Hepatocyte (in vitro differentiated cells): ENCODE data around the gene MOGAT1. TPM values are rescaled to one million over a fixed set of nuclear protein-coding genes. Genes with fewer than 3 reads are reported as not detected.

Experiments
- DNase-seq: peaks from one replicate; pipeline ENCODE4 v3.0.0-alpha.2; 2016; ENCODE audit warnings: low spot score
- H2AFZ ChIP-seq: fragments of 200-600 bp; sonication (generic); 2 replicates; pipeline ENCODE4 v1.6.0; 2016; ENCODE audit warnings: antibody characterized with exemption, mild to moderate bottlenecking
- H3K27ac ChIP-seq: fragments of 200-600 bp; sonication (generic); 2 replicates; pipeline ENCODE4 v1.5.1; 2016; ENCODE audit warnings: mild to moderate bottlenecking
- H3K27me3 ChIP-seq: fragments of 200-600 bp; sonication (generic); 2 replicates; pipeline ENCODE4 v1.6.1; 2016
- H3K36me3 ChIP-seq: fragments of 200-600 bp; sonication (generic); replicated peaks from 2 replicates; pipeline ENCODE4 v1.5.1; 2016; ENCODE audit warnings: low read depth; ENCODE audit not compliant: insufficient read depth
- H3K4me1 ChIP-seq: fragments of 200-600 bp; sonication (generic); 2 replicates; pipeline ENCODE4 v1.5.1; 2016; ENCODE audit warnings: mild to moderate bottlenecking, moderate library complexity; ENCODE audit not compliant: insufficient read depth
- H3K4me2 ChIP-seq: fragments of 200-600 bp; sonication (generic); 2 replicates; pipeline ENCODE4 v1.6.0; 2016
- H3K4me3 ChIP-seq: fragments of 200-600 bp; sonication (generic); 2 replicates; pipeline ENCODE4 v1.5.1; 2016; ENCODE audit warnings: mild to moderate bottlenecking
- H3K79me2 ChIP-seq: fragments of 200-600 bp; sonication (generic); 2 replicates; pipeline ENCODE4 v1.6.0; 2017; ENCODE audit warnings: mild to moderate bottlenecking
- H3K9me2 ChIP-seq: fragments of 200-600 bp; sonication (generic); replicated peaks from 2 replicates; pipeline ENCODE4 v1.6.0; 2017; ENCODE audit warnings: mild to moderate bottlenecking; ENCODE audit not compliant: insufficient read depth
- H3K9me3 ChIP-seq: fragments of 200-600 bp; sonication (generic); 2 replicates; pipeline ENCODE4 v1.5.1; 2016; ENCODE audit warnings: low read depth, mild to moderate bottlenecking
- H4K20me1 ChIP-seq: fragments of 200-600 bp; sonication (generic); 2 replicates; pipeline ENCODE4 v1.6.0; 2016; ENCODE audit warnings: mild to moderate bottlenecking; ENCODE audit not compliant: insufficient read depth, poor library complexity, severe bottlenecking
- EZH2 ChIP-seq: fragments of 200-600 bp; sonication (generic); IDR thresholded peaks from 2 replicates; pipeline ENCODE4 v1.6.1; 2016; ENCODE audit warnings: antibody characterized with exemption, mild to moderate bottlenecking, borderline replicate concordance
- EZH2phosphoT487 ChIP-seq: fragments of 200-600 bp; sonication (generic); IDR thresholded peaks from one replicate; pipeline ENCODE4 v1.6.1; 2018; ENCODE audit warnings: antibody characterized with exemption, mild to moderate bottlenecking, low read depth, moderate library complexity; ENCODE audit not compliant: unreplicated experiment, severe bottlenecking
- WGBS: methylation state at CpG from one replicate; pipeline ENCODE4 v1.1.6; 2016; ENCODE audit warnings: low lambda C conversion rate; ENCODE audit errors: missing lambda C conversion rate; 5-methylcytosine and 5-hydroxymethylcytosine counted together
- polyA plus RNA-seq: library from polyadenylated mRNA; unstranded; fragments of >200 nt; fragmentation: Nextera tagmentation; extraction: Ambion mirVana; gene quantifications from 2 replicates; pipeline ENCODE4 v1.2.1, GENCODE V29; 2016
- total RNA-seq: library from RNA; depleted of rRNA; stranded (reverse); fragments of >200 nt; gene quantifications from 2 replicates; pipeline ENCODE4 v1.2.3, GENCODE V29; 2014
- TF ChIP-seq, protein P1 (sequence below): fragments of 200-600 bp; sonication (generic); IDR thresholded peaks from 2 replicates; pipeline ENCODE4 v1.5.1; 2016; ENCODE audit warnings: antibody characterized with exemption, mild to moderate bottlenecking; ENCODE audit not compliant: poor library complexity

Gene MOGAT1
- total and polyA plus RNA-seq, 2 experiments from 2014 or later, result not detected

DNA sequence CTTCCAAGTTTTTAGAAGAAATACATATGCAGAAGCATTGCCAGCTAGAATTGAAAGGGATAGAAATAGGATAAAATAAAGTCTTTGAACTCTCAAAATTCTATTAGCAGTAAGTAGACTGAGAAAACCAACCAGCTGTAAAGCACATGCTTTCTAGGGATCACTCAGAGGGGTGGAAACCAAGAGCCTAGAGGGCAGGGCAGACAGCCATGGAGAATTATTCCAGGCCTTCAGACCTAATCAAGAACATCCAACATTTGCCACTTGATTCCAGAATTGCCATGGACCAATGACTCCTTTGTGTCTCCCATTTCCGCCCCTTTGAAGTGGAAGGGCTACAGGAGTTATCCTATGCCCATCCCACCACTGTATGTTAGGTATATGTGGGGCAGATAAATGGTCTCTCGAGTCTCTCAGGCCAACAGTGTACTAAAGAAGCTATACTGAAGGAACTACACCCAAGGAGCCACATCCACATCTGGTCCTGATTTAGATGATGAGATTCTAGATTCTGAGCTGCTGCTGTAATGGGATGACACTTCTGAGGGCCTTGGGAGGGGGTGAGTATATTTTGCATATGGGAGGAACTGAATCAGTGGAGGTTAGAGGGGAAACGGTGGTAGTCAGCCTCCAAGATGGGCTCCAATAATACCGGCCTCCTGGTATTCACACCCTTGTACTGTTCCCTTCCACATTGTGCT, 19.6 kb upstream of the MOGAT1 start:
- Histone ChIP-seq H3K27me3 (no peaks in the 10 kb centered on the region), H2AFZ (no peak overlapping the region), H3K4me3 (no peak overlapping the region), H3K9me2 (no peaks in the 10 kb centered on the region), H3K4me2 (no peak overlapping the region), H3K27ac (no peak overlapping the region), H3K9me3 (no peaks in the 10 kb centered on the region), H3K36me3 (no peaks in the 10 kb centered on the region), H3K4me1 (no peaks in the 10 kb centered on the region), H3K79me2 (peaks cover 55% of the 10 kb centered on the region), H4K20me1 (no peaks in the 10 kb centered on the region)
- no peak for DNase-seq
- 85% methylated on average over 4 of the region's 4 CpGs for WGBS
- TF ChIP-seq, protein P1, sequence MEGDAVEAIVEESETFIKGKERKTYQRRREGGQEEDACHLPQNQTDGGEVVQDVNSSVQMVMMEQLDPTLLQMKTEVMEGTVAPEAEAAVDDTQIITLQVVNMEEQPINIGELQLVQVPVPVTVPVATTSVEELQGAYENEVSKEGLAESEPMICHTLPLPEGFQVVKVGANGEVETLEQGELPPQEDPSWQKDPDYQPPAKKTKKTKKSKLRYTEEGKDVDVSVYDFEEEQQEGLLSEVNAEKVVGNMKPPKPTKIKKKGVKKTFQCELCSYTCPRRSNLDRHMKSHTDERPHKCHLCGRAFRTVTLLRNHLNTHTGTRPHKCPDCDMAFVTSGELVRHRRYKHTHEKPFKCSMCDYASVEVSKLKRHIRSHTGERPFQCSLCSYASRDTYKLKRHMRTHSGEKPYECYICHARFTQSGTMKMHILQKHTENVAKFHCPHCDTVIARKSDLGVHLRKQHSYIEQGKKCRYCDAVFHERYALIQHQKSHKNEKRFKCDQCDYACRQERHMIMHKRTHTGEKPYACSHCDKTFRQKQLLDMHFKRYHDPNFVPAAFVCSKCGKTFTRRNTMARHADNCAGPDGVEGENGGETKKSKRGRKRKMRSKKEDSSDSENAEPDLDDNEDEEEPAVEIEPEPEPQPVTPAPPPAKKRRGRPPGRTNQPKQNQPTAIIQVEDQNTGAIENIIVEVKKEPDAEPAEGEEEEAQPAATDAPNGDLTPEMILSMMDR, result no peak
- TF ChIP-seq EZH2 (no peak), EZH2phosphoT487 (no peak)

DNA sequence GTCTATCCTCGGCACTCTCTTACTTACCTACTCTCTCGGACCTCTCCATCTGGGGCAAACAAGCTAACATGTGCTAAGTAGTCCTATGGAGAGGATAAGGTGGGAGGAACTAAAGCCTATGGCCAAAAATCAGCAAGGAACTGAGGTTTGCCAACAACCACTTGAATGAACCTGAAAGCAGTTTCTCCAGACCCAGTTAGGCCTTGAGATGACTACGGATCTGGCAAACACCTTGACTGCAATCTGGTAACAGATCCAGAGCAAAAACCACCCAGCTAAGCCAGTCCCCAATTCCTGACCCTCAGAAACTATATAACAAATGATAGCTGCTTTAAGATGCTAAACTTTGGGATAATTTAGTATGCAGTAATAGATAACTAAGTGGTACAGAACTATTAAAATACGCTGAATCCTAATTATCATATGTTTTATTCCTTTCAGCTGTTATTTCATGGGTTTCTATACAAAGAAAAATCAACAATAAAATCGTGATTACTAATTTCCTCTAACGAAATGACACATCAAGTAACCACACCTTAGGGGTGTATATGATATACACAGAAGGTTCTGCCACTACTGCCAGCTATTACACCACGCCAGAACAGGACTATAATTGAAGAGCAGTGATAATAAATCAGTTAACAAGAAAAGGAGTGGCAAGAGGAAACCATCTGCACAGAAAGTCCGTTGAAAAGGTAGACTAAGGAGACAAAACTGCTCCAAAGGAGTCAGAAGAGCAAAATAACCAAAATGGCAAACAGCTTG, 18.8 kb upstream of the MOGAT1 start:
- Histone ChIP-seq H3K36me3 (no peaks in the 10 kb centered on the region), H3K4me1 (no peaks in the 10 kb centered on the region), H3K9me2 (no peaks in the 10 kb centered on the region), H2AFZ (no peak overlapping the region), H3K27me3 (no peaks in the 10 kb centered on the region), H3K4me3 (no peak overlapping the region), H4K20me1 (no peaks in the 10 kb centered on the region), H3K9me3 (no peaks in the 10 kb centered on the region), H3K27ac (no peak overlapping the region), H3K79me2 (peaks cover 57% of the 10 kb centered on the region), H3K4me2 (no peak overlapping the region)
- no peak for DNase-seq
- TF ChIP-seq EZH2 (no peak), EZH2phosphoT487 (no peak)
- TF ChIP-seq, protein P1, result no peak
- 88% methylated on average over 8 of the region's 8 CpGs for WGBS

DNA sequence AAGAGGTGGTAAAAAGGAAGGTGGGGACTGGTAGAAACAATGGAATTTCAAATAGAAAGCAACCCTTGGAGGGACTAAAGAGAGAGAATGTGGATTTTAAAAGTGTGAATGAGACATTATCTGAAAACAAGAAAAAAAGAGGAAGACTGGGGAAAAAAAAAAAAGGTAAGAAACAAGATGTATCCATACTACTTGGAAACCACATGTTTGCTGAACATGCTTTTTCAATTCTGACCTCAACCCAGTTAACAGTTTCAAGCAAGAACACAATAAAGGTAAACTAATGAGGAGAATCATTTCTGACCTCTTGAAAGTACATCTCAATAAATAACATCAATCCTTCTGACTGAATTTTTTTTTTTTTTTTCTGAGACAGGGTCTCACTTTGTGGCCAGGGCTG, 18.2 kb upstream of the MOGAT1 start:
- no peaks in the 10 kb centered on the region for H3K9me2 ChIP-seq
- no peak overlapping the region for H3K27ac ChIP-seq
- no peaks in the 10 kb centered on the region for H3K9me3 ChIP-seq
- no peaks in the 10 kb centered on the region for H3K4me1 ChIP-seq
- no peaks in the 10 kb centered on the region for H3K36me3 ChIP-seq
- no peaks in the 10 kb centered on the region for H3K27me3 ChIP-seq
- DNase-seq, result no peak
- peaks cover 57% of the 10 kb centered on the region for H3K79me2 ChIP-seq
- H3K4me3 ChIP-seq, result no peak overlapping the region
- TF ChIP-seq, protein P1, result no peak
- no peak for TF ChIP-seq EZH2phosphoT487
- no peak overlapping the region for H2AFZ ChIP-seq
- no peaks in the 10 kb centered on the region for H4K20me1 ChIP-seq
- no peak overlapping the region for H3K4me2 ChIP-seq
